ENCODE results near the gene TULP1.

The TULP1 gene

GRCh38 chr6:35483893-35484645, 28.6 kb downstream of the TULP1 start:
- no peak for DNase-seq (ENCODE audit: low read depth, low spot score)

DNA sequence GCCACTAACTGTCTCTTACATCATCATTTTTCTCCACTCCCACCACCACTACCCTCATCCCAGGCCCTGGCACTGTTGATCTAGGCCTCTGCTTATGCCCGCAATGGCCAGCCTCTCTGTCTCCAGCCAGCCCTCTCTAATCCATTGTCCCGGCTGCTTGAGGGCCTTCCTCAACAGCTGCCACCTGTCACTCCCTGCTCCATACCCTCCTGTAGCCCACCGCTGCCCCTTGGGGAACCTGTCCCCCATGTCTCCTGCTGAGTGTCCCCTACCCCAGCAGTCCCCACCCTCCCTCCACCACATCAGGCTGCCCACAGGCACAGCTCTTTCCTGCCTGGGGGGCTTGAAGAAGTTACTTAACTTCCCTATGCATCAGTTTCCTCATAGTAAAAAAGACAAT, 29.2 kb downstream of the TULP1 start:
- DNase-seq (ENCODE audit: low read depth, low spot score), result no peak

DNA sequence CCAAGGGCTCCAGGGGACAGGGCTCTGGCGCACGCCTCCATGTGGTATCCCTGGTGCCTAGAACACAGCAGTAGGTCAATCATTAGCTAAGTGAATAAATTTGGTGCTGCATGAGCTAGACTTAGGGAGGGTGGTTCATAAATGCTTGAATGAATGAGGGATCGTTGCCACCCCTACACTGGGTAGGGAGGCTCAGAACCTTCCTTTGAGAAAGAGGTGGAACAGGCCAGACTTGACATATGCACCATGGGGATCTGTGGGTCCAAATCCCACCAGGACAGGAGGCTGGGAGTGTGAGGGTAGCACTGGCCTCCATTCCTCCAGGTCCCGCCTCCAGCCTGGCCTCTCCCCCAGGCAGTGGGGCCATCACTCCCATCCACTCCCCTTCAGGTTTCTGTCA, 29.6 kb downstream of the TULP1 start:
- DNase-seq (ENCODE audit: low read depth, low spot score), result no peak

DNA sequence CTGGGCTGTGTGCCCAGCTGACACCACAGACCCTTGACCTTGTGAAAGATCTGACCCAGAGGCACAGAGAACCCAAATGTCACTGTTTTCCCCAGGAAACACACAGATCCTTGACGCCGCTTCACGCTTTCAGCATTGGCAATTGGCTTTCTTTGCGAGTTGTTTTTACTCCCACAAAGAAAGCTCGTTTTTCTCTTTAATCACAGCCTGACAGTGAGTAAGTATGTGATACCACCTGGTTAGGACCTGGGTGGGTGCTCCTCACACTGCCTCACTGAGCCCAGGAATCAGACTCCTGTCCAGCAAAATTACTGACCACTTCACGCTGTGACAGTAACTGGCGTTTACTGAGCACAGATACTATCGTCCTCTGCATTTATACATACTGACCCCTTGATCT, 31.5 kb downstream of the TULP1 start:
- no peak for DNase-seq (ENCODE audit: low read depth, low spot score)

- no peak for DNase-seq (ENCODE audit: low read depth, low spot score)
These were observed 32.5 kb downstream of the TULP1 start for GRCh38 chr6:35480176-35480575.

GRCh38 chr6:35478259-35478658, 34.4 kb downstream of the TULP1 start:
- DNase-seq (ENCODE audit: low read depth, low spot score), result no peak

- DNase-seq (ENCODE audit: low read depth, low spot score), result no peak
These were observed 35.0 kb downstream of the TULP1 start for GRCh38 chr6:35477551-35478179.

DNA sequence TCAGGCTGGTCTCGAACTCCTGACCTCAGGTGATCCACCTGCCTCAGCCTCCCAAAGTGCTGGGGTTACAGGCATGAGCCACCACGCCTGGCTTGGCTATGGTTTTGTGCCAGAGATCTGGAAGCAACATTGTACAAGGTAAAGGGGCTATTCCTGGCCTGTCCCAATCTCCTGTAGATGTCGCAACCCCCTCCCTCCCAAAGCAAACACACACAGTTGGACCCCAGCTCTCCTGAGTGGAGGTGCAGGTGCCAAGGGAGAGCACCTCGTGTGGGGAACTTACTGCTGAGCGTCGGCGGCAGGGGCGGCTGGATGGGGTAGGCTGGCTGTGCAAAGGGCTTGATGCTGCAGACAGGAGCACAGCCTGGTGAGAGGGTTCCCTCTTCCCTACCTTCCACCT, 35.7 kb downstream of the TULP1 start:
- no peak for DNase-seq (ENCODE audit: low read depth, low spot score)

DNA sequence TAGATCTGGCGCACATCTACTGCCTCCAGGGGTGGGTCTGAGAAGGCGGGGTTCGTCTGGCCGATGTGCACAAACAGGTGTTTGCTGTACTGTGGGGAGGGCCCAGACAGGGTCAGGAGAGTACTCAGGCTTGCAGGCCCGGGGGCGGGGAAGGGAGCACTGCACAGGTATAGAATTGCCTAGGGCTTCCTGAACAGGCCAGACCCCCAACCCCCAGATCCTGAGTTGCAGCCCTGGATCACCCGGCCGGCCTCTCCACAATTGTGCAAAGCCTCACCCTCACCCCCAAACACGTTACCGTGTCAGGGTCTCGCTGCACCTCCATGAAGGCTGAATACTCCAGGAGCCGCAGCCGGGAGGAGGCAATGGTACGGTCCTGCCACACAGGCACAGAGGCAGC, 36.7 kb downstream of the TULP1 start:
- no peak for DNase-seq (ENCODE audit: low read depth, low spot score)

DNA sequence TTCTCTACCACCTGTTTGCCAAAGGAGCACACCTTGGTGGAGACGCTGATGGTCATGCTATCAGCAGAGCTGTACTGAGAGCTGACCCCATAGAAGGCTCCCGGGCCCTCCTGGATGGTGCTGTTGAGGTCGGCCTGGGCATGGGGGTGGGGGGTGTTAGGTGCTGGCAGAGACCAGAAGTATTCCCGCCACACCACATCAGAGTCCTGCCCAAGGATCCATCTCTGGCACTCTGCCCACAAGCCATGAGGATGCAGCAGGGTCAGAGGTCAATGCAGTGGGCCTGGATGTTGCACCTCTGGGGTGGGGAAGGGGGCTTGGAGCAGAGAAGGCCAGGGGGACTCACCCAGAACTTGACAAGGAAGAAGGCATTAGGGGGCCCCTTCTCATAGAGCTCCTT, 37.1 kb downstream of the TULP1 start:
- no peak for DNase-seq (ENCODE audit: low read depth, low spot score)

- DNase-seq (ENCODE audit: low read depth, low spot score), result no peak
These were observed 37.6 kb downstream of the TULP1 start for GRCh38 chr6:35474942-35475570.

DNA sequence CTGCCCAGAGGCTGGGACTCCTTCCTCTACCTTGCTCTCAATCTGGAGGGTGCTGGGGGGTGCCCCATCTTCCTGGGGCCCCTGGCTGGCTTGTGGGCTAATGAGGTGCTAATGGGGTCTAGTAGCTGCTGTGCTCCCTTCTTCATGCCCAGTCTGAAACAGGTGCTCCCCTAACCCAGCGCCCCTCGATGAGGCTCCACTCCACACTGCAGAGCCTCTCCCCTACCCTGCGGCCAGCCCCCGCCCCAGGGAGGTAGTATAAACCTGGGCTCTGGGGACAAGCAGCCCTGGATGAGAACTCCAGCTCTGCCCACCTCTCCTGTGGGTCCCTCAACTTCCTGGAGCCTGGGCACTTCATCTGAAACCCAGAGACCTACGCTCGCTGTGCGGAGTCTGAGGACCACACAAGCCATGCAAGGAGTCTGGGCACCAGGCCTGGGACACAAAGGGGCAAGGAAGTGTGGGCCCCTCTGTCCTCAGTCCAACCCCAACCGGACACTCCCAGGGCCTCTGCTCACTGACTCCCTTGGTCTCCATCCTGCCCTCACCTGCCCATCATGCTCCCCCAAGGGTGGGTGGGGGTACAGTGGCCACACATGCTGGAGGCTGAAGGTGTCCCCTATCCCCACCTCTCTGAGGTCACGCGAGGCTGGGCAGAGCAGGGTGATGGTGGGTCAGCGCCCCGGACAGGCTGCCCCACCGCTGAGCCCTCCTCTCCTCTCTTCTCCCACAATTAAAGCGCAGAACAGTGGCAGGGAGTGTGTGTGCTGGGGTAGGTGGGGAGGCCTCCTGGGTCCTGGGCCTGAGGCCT, 38.4 kb downstream of the TULP1 start:
- DNase-seq (ENCODE audit: low read depth, low spot score), result no peak

GRCh38 chr6:35473850-35474130, 38.9 kb downstream of the TULP1 start:
- no peak for DNase-seq (ENCODE audit: low read depth, low spot score)

DNA sequence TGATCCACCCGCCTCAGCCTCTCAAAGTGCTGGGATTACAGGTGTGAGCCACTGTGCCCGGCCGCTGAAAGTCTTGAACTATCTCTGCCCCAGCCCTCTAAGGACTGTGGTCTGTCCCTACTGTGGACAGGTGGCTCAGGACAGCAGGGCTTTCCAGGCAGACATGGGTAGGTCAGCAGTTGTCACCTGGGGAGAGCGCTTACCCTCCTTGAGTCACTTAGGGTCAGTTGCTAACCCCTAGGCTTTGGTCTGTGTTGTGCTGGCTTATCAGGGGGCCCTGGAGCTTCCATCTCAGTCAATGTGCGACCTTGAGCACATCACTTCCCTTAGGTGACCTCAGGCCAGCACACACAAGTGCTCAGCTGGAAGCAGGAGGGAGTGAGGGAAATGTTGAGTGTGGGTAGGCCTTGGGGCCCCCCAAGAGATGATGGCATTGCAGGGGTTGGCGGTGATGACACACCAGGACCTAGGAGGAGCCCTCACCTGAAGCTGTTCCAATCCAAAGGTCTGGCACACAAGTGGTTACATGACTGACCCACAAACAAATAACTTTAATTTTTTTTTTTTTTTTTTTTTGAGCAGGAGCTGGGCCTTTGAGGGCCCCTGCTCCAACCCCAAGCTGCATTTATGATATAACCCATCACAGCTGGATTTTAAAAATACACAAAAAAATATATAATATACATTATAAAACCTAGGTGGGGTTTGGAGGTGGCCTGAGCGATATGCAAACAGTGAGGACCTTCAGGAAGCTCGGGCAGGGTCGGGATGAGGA, 39.4 kb downstream of the TULP1 start:
- DNase-seq (ENCODE audit: low read depth, low spot score), result no peak

DNA sequence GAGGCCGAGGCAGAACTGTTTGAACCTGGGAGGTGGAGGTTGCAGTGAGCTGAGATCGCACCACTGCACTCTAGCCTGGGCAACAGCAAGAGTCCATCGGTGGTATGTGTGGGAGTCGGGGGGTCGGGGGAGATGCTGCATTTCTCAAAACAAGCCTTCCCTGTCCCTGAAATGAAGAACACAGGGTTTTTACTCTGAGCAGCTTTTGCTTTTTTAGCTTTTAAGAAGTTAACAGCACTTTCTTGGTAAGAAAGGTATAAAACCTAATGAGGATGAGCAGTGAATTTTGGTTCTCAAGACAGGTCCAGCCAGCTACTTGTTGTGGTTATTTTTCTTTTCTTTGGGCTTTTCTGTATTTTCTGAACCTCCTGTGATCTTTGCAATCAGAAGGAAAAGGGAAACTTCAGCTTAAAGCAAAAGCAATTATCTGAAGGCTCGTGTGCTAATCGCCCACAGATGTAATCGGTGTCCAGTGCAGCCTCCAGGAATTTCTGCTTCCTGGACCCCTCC, 40.8 kb downstream of the TULP1 start:
- no peak for DNase-seq (ENCODE audit: low read depth, low spot score)

GRCh38 chr6:35470663-35471120, 42.0 kb downstream of the TULP1 start:
- no peak for DNase-seq (ENCODE audit: low read depth, low spot score)

GRCh38 chr6:35469751-35470662, 42.7 kb downstream of the TULP1 start:
- no peak for DNase-seq (ENCODE audit: low read depth, low spot score)

DNA sequence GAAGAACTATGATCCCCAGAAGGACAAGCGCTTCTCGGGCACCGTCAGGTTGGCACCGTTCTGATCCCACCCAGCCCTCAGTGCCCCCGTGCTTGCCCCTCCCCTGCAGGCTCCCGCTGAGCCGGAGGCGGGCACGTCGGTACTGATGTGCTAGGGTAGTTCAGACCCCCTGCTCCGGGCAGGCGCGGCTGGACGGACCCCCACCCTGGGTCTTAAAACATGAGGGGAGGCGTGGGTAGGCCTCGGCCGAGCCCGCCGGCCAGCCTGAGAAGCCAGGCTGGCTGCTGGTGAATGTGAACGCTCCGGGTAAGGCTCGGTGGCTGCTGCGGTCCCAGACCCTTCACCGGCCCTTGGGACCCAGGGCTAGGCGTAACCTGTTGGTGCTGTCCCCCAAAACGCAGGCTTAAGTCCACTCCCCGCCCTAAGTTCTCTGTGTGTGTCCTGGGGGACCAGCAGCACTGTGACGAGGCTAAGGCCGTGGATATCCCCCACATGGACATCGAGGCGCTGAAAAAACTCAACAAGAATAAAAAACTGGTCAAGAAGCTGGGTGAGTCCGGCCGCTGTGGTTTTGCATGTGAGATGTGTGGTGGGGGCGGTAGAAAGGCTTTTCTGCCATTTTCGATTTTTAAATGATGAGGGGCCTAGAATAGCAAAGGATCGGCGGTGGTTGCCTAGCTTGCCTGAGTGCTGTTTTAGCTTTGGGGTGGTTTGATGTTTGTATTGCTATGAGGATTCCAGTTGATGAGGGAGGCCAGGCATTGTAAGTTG, 43.5 kb downstream of the TULP1 start:
- DNase-seq (ENCODE audit: low read depth, low spot score), result no peak

- peak; percentile 87 for DNase-seq (ENCODE audit: low read depth, low spot score)
These were observed 44.3 kb downstream of the TULP1 start, which contains the start of gene RPL10A for GRCh38 chr6:35468181-35468979. Gene RPL10A (plus strand): TSS chr6:35468401. CDS start chr6:35468435, 34 bp downstream.

All from brain pericyte (primary cell).